Keratinocyte (primary cell): ENCODE measurements around the gene GNB3. TPM values are rescaled to one million over a fixed set of nuclear protein-coding genes. Genes with fewer than 3 reads are reported as not detected.

Source experiments
- DNase-seq: peaks from one replicate; pipeline ENCODE4 v3.0.0-alpha.2; 2011; ENCODE audit warnings: low read depth, missing footprints, low spot score
- FAIRE-seq: peaks from 2 replicates; lab custom pipeline; 2011; peaks lifted over from hg19 to GRCh38; lab: Jason Lieb, UNC
- H2AFZ ChIP-seq: 2 replicates; pipeline ENCODE4 v1.6.0; 2012; ENCODE audit warnings: low read length, control low read depth, inconsistent platforms; ENCODE audit not compliant: control insufficient read depth
- H3K27ac ChIP-seq: 2 replicates; pipeline ENCODE4 v1.5.1; 2011; ENCODE audit warnings: low read length; ENCODE audit not compliant: control insufficient read depth, insufficient read depth
- H3K27me3 ChIP-seq: 3 replicates; pipeline ENCODE4 v1.6.0; 2011; ENCODE audit warnings: low read length; ENCODE audit not compliant: control insufficient read depth, insufficient read depth; ENCODE audit errors: extremely low read depth
- H3K36me3 ChIP-seq, 2 experiments: 2 replicates in 1 of 2; 3 replicates in 1 of 2; pipeline ENCODE4 v1.5.1; 2011; ENCODE audit warnings: low read length in 2 of 2, mild to moderate bottlenecking in 1 of 2; ENCODE audit not compliant: control insufficient read depth in 2 of 2, insufficient read depth in 2 of 2; ENCODE audit errors: extremely low read depth in 1 of 2
- H3K4me1 ChIP-seq: 3 replicates; pipeline ENCODE4 v1.5.1; 2011; ENCODE audit warnings: low read length; ENCODE audit not compliant: control insufficient read depth, insufficient read depth; ENCODE audit errors: extremely low read depth
- H3K4me2 ChIP-seq: 3 replicates; pipeline ENCODE4 v1.6.0; 2011; ENCODE audit warnings: low read depth, low read length; ENCODE audit not compliant: control insufficient read depth, insufficient read depth; ENCODE audit errors: extremely low read depth
- H3K4me3 ChIP-seq, 3 experiments: fragments of 200-600 bp in 1 of 3; sonication (generic) in 1 of 3; 2 replicates in 2 of 3; 3 replicates in 1 of 3; pipeline ENCODE4 v1.5.1; 2011 to 2016; ENCODE audit warnings: low read length in 3 of 3, mild to moderate bottlenecking in 3 of 3, control low read depth in 2 of 3, inconsistent platforms in 1 of 3, low read depth in 1 of 3, mixed read lengths in 1 of 3, mixed run types in 1 of 3, moderate library complexity in 1 of 3; ENCODE audit not compliant: control insufficient read depth in 2 of 3, insufficient read depth in 2 of 3; ENCODE audit errors: extremely low read depth in 1 of 3
- H3K79me2 ChIP-seq: 2 replicates; pipeline ENCODE4 v1.6.0; 2012; ENCODE audit warnings: low read length; ENCODE audit not compliant: control insufficient read depth, insufficient read depth
- H3K9ac ChIP-seq: 3 replicates; pipeline ENCODE4 v1.6.0; 2011; ENCODE audit warnings: low read length; ENCODE audit not compliant: control insufficient read depth, insufficient read depth; ENCODE audit errors: extremely low read depth
- H3K9me1 ChIP-seq: 3 replicates; pipeline ENCODE4 v1.6.0; 2011; ENCODE audit warnings: low read length; ENCODE audit not compliant: control insufficient read depth, insufficient read depth; ENCODE audit errors: extremely low read depth
- H3K9me3 ChIP-seq: 2 replicates; pipeline ENCODE4 v1.5.1; 2012; ENCODE audit warnings: low read depth, low read length; ENCODE audit not compliant: control insufficient read depth
- H4K20me1 ChIP-seq: 3 replicates; pipeline ENCODE4 v1.6.0; 2011; ENCODE audit warnings: low read length; ENCODE audit not compliant: control insufficient read depth, insufficient read depth; ENCODE audit errors: extremely low read depth
- EZH2 ChIP-seq: IDR thresholded peaks from one replicate; pipeline ENCODE4 v1.6.1; 2012; ENCODE audit warnings: inconsistent platforms, mild to moderate bottlenecking, low read length, moderate library complexity
- dilution Hi-C: fragments of 300-500 bp; cut with MboI; formaldehyde crosslinking; loops from one replicate; pipeline ENCODE4 v1.7.0; 2020; ENCODE audit warnings: low sequenced_read_pairs; ENCODE audit not compliant: extremely low pct_ligation_motif_present
- polyA plus RNA-seq, 5 experiments: library from polyadenylated mRNA; depleted of rRNA in 3 of 5; stranded (reverse) in 3 of 5; stranded (forward) in 1 of 5; unstranded in 1 of 5; fragments of >200 nt; gene quantifications; 1 replicate in 1 of 5; 2 replicates in 3 of 5; 3 replicates in 1 of 5; pipeline versions ENCODE4 v1.2.1 to v1.2.3, GENCODE V29; 2011 to 2012; ENCODE audit warnings: missing spikeins in 2 of 5, low read depth in 1 of 5, low replicate concordance in 1 of 5
- TF ChIP-seq, protein P1 (sequence below), 3 experiments: IDR thresholded peaks in 1 of 3; conservative IDR thresholded peaks in 1 of 3; optimal IDR thresholded peaks in 1 of 3; 2 replicates in 2 of 3; 3 replicates in 1 of 3; pipeline versions ENCODE3 to v1.5.1; 2011; ENCODE audit warnings: low read length in 3 of 3, mild to moderate bottlenecking in 3 of 3, moderate library complexity in 2 of 3, control low read depth in 1 of 3, inconsistent platforms in 1 of 3; ENCODE audit not compliant: insufficient read depth in 2 of 3; ENCODE audit errors: extremely low read depth in 1 of 3

GNB3 gene
- polyA plus RNA-seq, 1 donor (not counting 4 experiments of a cell fraction or from before 2014, with no cell fraction given), result 0.80 TPM

DNA sequence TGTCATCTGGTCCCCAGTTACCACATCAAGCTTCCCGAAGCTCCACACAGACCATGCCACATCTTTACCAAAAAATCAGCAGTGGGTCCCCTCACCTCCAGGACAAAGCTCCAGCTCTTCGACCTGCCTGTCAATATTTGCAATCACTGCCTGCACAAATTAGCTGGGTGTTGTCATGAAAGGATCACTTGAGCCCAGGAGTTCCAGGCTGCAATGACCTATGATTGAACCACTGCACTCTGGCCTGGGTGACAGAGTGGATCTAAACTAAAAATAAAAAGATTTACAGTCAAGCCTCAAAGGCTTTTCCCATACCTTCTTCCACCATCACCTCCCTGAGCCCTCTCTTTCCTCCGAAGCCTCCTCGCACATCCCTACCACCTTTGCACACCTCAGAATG lies 44.1 kb upstream of the GNB3 start:
- no peaks in the 10 kb centered on the region for H4K20me1 ChIP-seq
- H3K9me1 ChIP-seq, result no peaks in the 10 kb centered on the region
- H2AFZ ChIP-seq, result no peak overlapping the region
- no peaks in the 10 kb centered on the region for H3K9me3 ChIP-seq
- H3K27me3 ChIP-seq, result peaks cover 31% of the 10 kb centered on the region
- dilution Hi-C loops, result no loop called here
- DNase-seq, result no peak
- H3K4me2 ChIP-seq, result no peak overlapping the region
- no peak for FAIRE-seq
- H3K4me3 ChIP-seq, result no peak overlapping the region
- H3K79me2 ChIP-seq, result no peaks in the 10 kb centered on the region
- H3K36me3 ChIP-seq, result no peaks in the 10 kb centered on the region
- TF ChIP-seq, protein P1, sequence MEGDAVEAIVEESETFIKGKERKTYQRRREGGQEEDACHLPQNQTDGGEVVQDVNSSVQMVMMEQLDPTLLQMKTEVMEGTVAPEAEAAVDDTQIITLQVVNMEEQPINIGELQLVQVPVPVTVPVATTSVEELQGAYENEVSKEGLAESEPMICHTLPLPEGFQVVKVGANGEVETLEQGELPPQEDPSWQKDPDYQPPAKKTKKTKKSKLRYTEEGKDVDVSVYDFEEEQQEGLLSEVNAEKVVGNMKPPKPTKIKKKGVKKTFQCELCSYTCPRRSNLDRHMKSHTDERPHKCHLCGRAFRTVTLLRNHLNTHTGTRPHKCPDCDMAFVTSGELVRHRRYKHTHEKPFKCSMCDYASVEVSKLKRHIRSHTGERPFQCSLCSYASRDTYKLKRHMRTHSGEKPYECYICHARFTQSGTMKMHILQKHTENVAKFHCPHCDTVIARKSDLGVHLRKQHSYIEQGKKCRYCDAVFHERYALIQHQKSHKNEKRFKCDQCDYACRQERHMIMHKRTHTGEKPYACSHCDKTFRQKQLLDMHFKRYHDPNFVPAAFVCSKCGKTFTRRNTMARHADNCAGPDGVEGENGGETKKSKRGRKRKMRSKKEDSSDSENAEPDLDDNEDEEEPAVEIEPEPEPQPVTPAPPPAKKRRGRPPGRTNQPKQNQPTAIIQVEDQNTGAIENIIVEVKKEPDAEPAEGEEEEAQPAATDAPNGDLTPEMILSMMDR (optimal IDR thresholded peaks at IDR 0.05 in 1 of 3, IDR thresholded peaks at IDR 0.05 in 1 of 3, conservative IDR thresholded peaks at IDR 0.05 in 1 of 3; ENCODE audit: extremely low read depth in 1 of 3, insufficient read depth in 2 of 3, low read length in 3 of 3), result no peak
- TF ChIP-seq EZH2, result no peak
- H3K27ac ChIP-seq, result no peak overlapping the region
- H3K4me1 ChIP-seq, result no peaks in the 10 kb centered on the region
- H3K9ac ChIP-seq, result no peak overlapping the region

DNA sequence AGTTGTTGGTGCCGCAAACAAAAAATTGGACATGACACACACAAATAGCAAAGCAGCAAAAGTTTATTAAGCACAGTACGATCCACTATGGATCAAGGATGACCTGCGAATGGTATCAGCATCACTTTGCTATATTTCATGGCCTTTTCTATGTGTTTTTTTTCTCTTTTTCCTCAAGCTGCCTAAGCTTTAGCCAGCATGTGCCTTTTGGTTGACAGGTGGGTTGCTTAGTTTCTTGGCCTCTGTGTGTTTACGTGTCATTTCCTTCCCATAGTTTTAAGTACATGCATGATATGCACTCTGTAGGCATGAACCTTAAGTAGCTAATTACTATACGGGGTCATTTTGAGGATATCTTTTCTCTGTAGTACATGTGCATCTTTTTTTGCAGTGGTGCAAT lies 41.6 kb upstream of the GNB3 start:
- Histone ChIP-seq H3K36me3 (no peaks in the 10 kb centered on the region), H3K4me2 (no peak overlapping the region), H4K20me1 (no peaks in the 10 kb centered on the region), H2AFZ (no peak overlapping the region), H3K9me1 (no peaks in the 10 kb centered on the region), H3K27ac (no peak overlapping the region), H3K9ac (no peak overlapping the region), H3K4me1 (no peaks in the 10 kb centered on the region), H3K27me3 (peaks cover 14% of the 10 kb centered on the region), H3K4me3 (no peak overlapping the region), H3K79me2 (no peaks in the 10 kb centered on the region), H3K9me3 (no peaks in the 10 kb centered on the region)
- dilution Hi-C loops, result no loop called here
- no peak for FAIRE-seq
- TF ChIP-seq EZH2, result no peak
- TF ChIP-seq, protein P1 (optimal IDR thresholded peaks at IDR 0.05 in 1 of 3, IDR thresholded peaks at IDR 0.05 in 1 of 3, conservative IDR thresholded peaks at IDR 0.05 in 1 of 3; ENCODE audit: extremely low read depth in 1 of 3, insufficient read depth in 2 of 3, low read length in 3 of 3), result no peak
- no peak for DNase-seq
